ENCODE measurements around the gene WDR59.
"Not testable (repeated sequence)": the region's sequence is repeated elsewhere in the genome, so short reads cannot be mapped to it uniquely, and the experiment has no call there.

Gene WDR59

GRCh38 chr16:74846714-74847113 is 138.2 kb downstream of the WDR59 start:
- no peak for DNase-seq

- DNase-seq: no peak
Measured at GRCh38 chr16:74844041-74844980, 140.6 kb downstream of the WDR59 start.

GRCh38 chr16:74843381-74844035 is 141.4 kb downstream of the WDR59 start:
- not testable (repeated sequence) for DNase-seq

GRCh38 chr16:74842413-74842812 is 142.5 kb downstream of the WDR59 start:
- no peak for DNase-seq

- no peak for DNase-seq
Measured at GRCh38 chr16:74841904-74842303, 143.0 kb downstream of the WDR59 start.

- no peak for DNase-seq
Measured at GRCh38 chr16:74841469-74841868, 143.5 kb downstream of the WDR59 start.

- no peak for DNase-seq
Measured at GRCh38 chr16:74837056-74837455, 147.9 kb downstream of the WDR59 start.

- DNase-seq: no peak
Measured at GRCh38 chr16:74836111-74836671, 148.7 kb downstream of the WDR59 start.

GRCh38 chr16:74832228-74832627 is 152.7 kb downstream of the WDR59 start:
- DNase-seq: no peak

GRCh38 chr16:74831467-74831866 is 153.5 kb downstream of the WDR59 start:
- DNase-seq: no peak

GRCh38 chr16:74830648-74831047 is 154.3 kb downstream of the WDR59 start:
- DNase-seq: no peak

GRCh38 chr16:74829637-74830036 is 155.3 kb downstream of the WDR59 start:
- DNase-seq: no peak

GRCh38 chr16:74825941-74826340 is 159.0 kb downstream of the WDR59 start:
- no peak for DNase-seq

- DNase-seq: no peak
Measured at GRCh38 chr16:74825016-74825415, 159.9 kb downstream of the WDR59 start.

All from T-helper 9 cell (primary cell).